GM18861 (cell line): ENCODE measurements around the gene MED26.
"Not testable (repeated sequence)": the region's sequence is repeated elsewhere in the genome, so short reads cannot be mapped to it uniquely, and the experiment has no call there.

ENCODE experiments used
- ATAC-seq: cut with Tn5 transposase; IDR thresholded peaks from one replicate; pipeline ENCODE4 v1.9.1; 2021; ENCODE audit not compliant: unreplicated experiment

The MED26 gene, protein sequence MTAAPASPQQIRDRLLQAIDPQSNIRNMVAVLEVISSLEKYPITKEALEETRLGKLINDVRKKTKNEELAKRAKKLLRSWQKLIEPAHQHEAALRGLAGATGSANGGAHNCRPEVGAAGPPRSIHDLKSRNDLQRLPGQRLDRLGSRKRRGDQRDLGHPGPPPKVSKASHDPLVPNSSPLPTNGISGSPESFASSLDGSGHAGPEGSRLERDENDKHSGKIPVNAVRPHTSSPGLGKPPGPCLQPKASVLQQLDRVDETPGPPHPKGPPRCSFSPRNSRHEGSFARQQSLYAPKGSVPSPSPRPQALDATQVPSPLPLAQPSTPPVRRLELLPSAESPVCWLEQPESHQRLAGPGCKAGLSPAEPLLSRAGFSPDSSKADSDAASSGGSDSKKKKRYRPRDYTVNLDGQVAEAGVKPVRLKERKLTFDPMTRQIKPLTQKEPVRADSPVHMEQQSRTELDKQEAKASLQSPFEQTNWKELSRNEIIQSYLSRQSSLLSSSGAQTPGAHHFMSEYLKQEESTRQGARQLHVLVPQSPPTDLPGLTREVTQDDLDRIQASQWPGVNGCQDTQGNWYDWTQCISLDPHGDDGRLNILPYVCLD

DNA sequence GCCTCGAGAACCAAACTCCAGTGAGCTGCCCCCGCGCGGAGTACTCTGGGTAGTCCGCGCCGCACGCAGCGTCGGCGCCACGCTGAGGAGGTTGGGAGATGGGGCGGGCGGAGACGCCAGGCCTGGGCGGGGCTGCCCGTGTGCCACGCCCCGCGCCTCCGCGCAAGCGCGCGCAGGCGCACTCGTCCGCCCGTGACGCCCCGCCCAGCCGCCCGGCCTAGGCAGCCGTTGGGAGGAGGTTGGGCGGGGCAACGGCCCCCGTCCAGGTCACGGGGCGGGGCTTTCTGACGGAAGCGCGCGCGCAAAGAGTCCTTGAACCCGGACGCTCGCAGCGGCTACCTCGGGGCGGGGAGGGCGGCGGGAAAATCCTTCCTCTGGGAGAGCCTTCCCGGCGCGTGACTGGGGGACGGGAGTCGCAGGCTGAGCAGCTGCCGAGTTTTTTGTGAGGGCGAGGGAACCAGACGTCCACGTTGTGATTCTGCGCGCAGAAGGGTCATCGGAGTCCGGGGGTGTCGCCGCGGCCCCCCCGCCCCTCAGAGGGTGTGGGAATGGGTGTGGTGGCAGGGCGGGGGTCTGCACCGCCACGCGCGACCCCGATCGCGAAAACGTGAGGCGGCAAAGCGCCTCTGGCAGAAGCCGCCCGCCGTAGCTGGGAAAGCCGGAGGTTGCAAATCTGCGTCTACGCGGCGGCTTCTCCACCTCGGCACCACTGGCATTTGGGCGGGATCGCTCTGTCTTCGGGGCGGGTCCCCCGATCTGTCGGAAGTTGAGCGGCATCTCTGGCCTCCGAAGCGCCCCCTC lies at the start of gene MED26:
MED26 (minus strand) TSS at position 22 of the 801 bp plus-strand sequence. CDS start 261 bp downstream, outside the sequence.
- peak; percentile 71 for ATAC-seq

- no peak for ATAC-seq
These were observed 49.1 kb upstream of the MED26 start for GRCh38 chr19:16677055-16677454.

GRCh38 chr19:16676101-16676798 lies 48.2 kb upstream of the MED26 start:
- no peak for ATAC-seq

DNA sequence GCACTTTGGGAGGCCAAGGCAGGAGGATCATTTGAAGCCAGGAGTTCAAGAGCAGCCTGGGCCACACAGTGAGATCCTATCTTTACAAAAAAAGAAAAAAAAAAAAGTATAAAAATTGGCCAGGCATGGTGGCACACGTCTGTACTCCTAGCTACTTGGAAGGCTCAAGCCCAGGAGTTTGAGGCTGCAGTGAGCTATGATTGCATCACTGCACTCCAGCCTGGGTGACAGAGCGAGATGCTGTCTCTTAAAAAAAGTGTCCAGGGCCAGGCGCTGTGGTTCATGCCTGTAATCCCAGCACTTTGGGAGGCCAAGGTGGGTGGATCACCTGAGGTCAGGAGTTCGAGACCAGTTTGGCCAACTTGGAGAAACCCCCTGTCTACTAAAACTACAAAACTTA lies 45.8 kb upstream of the MED26 start:
- not testable (repeated sequence) for ATAC-seq

- no peak for ATAC-seq
These were observed 45.2 kb upstream of the MED26 start for GRCh38 chr19:16673231-16673630.

GRCh38 chr19:16671652-16672274 lies 43.8 kb upstream of the MED26 start:
- no peak for ATAC-seq

GRCh38 chr19:16670291-16670690 lies 42.3 kb upstream of the MED26 start:
- no peak for ATAC-seq

- ATAC-seq, result not testable (repeated sequence)
These were observed 40.7 kb upstream of the MED26 start for GRCh38 chr19:16668702-16669101.

GRCh38 chr19:16668176-16668575 lies 40.2 kb upstream of the MED26 start:
- ATAC-seq, result no peak

- no peak for ATAC-seq
These were observed 33.6 kb upstream of the MED26 start for GRCh38 chr19:16661480-16662034.

DNA sequence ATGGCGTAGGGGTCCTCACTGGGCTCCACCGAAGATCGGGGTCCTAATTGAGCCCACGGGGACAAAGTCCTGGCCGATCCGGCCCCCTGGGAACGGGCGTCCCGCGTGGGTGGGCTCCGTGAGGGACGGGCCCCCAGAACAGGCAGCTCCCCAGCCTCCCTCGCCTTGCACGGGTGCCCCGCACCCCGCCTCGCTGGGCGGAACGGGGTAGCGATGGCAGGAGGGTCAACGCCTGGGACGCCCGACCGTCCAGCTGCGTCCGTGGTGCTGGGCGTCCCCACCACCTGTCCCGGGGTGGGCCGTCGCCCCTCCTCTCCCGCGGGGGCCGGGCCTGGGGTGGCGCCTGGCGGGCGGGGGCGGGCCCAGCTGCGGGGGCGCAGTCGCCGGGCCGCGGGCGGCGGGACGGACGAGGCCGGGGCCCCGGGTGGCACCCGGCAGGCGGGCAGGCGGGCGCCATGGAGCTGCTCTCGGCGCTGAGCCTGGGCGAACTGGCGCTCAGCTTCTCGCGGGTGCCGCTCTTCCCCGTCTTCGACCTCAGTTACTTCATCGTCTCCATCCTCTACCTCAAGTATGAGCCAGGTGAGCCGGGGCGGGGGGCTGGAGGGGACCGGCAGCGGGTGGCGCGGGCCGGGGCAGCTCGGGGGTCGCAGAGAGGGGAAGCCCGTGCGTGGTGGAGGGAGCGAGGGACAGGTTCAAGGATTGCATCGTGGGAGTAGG lies 32.9 kb upstream of the MED26 start, which contains the start of gene TMEM38A:
TMEM38A (plus strand) TSS at position 377 of the 717 bp plus-strand sequence; CDS start at position 456, 79 bp downstream.
- peak; percentile 18 for ATAC-seq

- ATAC-seq, result peak; percentile 79
These were observed 32.1 kb upstream of the MED26 start, which contains the start of gene SMIM7 for GRCh38 chr19:16659832-16660708. SMIM7 (minus strand) TSS chr19:16660144; CDS start chr19:16660110, 34 bp downstream.

DNA sequence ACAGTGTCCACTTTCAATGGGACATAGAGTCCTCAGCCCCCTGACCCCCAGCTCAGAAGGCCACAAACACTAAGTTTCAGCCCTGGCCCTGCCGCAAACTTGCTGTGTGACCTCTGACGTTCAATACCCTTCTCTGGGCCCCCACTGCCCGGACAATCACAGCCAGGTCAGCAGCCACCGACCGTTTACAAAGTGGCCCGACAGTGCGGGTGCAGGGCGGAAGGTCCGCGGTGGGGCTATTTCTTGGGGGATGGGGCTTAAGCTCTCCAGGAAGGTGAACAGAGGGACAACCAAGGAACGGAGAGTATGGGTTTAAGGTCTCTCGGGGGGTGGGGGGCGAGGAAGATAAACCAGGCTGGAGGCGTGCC lies 31.4 kb upstream of the MED26 start:
- ATAC-seq, result no peak

DNA sequence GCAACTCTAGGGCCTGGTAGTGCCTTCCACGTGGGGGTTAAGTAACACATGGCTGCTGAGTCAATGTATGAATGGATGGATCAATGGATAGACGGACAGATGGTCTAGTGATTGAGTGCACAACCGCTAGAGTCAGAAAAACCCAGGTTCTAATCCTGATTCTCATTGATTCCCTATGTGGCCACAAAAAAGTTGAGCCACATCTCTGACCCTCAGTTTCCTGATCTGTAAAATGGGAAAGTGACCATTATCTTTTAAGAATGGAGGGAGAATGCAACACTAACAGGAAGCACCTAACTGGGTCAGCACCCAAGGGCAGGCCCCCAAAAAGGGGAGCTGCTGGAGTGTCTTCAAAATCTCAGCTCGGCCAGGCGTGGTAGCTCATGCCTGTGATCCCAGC lies 29.4 kb upstream of the MED26 start:
- ATAC-seq, result no peak

DNA sequence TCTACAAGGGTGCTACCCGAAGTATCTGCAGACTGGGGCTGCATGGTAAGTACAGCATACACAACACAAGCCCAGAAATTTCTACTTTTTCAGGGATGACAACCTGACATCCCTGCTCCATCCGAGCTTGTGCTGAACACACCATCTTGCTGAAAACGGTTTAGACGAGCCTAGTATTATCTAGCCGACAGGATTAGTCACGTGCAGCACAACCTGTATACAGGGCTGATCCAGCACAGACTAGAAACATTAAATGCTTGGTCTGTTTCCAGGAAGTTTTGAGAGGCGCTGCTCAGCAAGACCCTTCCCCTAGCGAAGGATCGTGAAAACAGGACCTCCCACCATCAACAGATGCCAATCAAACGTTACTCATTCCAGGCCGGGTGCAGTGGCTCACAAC lies 27.7 kb upstream of the MED26 start:
- no peak for ATAC-seq

- no peak for ATAC-seq
These were observed 26.6 kb upstream of the MED26 start for GRCh38 chr19:16654627-16655026.

GRCh38 chr19:16654140-16654539 lies 26.1 kb upstream of the MED26 start:
- ATAC-seq, result no peak

DNA sequence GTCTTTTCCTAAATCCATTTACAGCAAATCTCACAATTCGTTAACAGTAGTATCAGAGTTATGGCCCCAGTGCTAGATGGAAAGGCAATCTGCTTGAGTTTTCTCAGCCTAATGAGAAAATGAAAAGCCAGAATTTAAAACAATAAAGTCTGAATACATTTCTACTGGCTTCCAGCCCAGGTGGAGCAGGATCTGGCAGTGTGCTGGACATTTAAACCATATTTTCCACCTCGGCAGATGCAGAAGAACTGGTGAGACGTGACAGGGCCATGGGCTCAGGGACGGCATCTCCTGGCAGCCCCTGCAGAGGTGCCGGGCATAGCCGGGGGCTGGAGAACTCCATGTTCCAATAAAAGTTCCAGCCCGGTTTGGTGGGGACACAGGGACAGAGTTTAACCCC lies 24.9 kb upstream of the MED26 start:
- ATAC-seq, result no peak
